C4-2B (cell line): Measurements from ENCODE around the gene MIAT.

ENCODE experiments used
- CTCF ChIP-seq: fragments of 450-650 bp; conservative IDR thresholded peaks from 2 replicates; pipeline ENCODE4 v1.5.1; 2017; ENCODE audit warnings: mild to moderate bottlenecking
- ZFX ChIP-seq: fragments of 450-650 bp; IDR thresholded peaks from 2 replicates; pipeline ENCODE4 v1.6.1; 2017

DNA sequence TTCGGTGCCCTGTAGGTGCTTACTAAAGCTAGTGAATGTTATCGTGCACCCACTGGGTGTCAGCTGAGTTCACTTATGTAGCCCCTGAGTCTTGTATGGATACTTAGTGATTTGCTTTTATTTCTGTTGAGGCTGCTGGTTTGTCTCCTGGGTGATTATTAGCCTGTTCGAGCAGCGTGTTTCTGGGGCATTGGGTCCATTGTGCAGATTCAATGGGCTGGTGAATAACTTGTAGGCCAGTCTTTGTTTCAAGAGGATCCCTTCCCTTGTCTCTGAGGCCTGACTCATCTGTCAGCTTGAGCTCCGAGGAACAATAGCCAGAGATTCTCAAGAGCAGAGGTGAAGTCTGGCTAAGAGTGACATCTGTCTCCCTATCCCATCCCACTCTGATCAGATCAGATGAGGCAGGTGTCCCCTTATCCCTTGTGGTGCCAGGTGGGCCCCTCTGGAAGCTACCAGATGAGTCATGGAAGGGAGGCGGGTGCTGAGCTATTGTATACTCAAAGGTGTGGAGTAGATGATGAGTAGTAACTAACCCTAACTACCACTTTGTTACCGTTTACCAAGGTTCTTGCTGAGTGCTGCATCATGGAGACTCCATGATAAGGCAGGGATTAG lies 3.7 kb downstream of the MIAT start:
- TF ChIP-seq CTCF, result no peak
- no peak for TF ChIP-seq ZFX
